ENCODE data around the gene MAN1C1. TPM values are rescaled to one million over a fixed set of nuclear protein-coding genes. Genes with fewer than 3 reads are reported as not detected.

MAN1C1 gene
- total RNA-seq, 1 donor from 2014 or later = 64.7 TPM

DNA sequence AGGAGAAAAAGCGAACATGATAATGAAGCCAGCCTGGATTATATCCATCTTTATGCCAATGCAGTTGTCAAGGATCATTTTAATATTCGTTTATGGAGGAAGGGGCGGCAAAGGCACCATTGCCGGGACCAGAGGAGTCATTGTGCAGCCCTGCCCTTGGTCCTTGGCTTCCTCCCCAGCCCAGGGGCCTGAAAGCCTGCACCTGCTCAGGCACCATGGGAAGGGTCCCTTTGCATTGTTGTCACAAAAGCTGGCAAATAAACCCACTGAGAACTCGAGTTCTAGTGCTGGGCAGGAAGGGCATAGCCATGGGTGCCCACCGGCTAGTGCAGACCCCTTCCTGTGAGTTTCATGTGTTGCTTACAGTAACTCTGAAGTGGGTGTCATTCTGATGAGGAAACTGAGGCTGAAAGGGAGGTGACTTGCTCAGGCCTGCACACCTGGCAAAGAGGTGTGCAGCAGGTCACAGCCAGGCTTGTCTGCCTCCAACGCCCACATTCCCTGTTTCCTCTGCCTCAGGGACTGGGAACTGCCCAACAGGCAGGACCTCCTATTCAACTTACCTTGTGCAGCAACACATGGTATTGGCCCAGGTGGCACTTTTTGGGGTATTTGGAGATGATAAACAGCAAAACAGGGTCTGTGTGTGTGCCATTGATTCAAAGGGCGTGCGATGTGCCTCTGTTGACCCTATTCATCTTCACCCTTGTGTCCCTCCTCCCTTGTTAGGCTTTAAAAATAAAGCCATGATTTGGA lies 84.6 kb downstream of the MAN1C1 start:
- Mint-ChIP-seq H3K4me1 (ENCODE audit: unreplicated experiment) (peaks cover 63% of the 10 kb centered on the region), H3K9me3 (ENCODE audit: unreplicated experiment) (no peaks in the 10 kb centered on the region), H3K36me3 (ENCODE audit: unreplicated experiment) (peaks cover 9% of the 10 kb centered on the region), H3K4me3 (ENCODE audit: unreplicated experiment) (no peak overlapping the region), H3K27ac (ENCODE audit: unreplicated experiment) (no peak overlapping the region), H3K27me3 (ENCODE audit: unreplicated experiment) (no peaks in the 10 kb centered on the region)
- TF ChIP-seq CTCF (IDR thresholded peaks at IDR 0.05) = no peak
- DNase-seq (ENCODE audit: extremely low spot score, unreplicated experiment) = no peak

DNA sequence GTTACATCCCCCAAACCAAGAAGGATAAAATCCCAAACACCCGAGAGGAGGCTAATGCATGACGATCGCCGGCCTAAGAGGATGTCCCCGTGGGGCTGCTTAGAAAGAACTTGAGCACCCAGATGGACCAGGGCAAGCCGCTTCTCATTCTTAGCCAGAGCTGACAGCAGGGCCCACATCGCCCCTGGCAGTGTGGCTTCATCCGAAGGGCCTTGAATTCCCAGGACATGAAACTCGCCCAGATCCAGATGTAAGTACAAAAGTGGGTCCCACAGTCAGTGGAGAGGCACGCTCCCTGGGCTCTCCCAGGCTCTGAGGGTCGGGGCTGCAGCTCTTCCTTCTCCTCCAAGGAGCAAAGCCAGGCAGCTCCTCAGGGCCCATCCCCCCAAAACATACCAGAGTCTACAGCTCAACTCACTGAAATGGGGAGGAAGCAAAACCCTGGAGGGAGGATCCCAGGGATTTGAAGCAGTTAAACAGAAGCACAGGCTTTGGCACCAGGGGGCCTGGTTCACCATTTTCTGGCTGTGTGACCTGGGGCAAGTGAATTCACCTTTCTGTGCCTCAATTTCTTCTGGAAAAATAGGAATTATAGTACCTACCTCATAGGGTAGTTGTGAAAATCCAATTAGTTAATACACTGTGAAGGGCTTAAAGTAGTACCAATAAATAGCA lies 85.6 kb downstream of the MAN1C1 start:
- DNase-seq (ENCODE audit: extremely low spot score, unreplicated experiment) = no peak
- Mint-ChIP-seq H3K27ac (ENCODE audit: unreplicated experiment) (no peak overlapping the region), H3K4me1 (ENCODE audit: unreplicated experiment) (peaks cover 63% of the 10 kb centered on the region), H3K9me3 (ENCODE audit: unreplicated experiment) (no peaks in the 10 kb centered on the region), H3K27me3 (ENCODE audit: unreplicated experiment) (no peaks in the 10 kb centered on the region), H3K36me3 (ENCODE audit: unreplicated experiment) (peaks cover 9% of the 10 kb centered on the region), H3K4me3 (ENCODE audit: unreplicated experiment) (no peak overlapping the region)
- TF ChIP-seq CTCF (IDR thresholded peaks at IDR 0.05) = no peak

DNA sequence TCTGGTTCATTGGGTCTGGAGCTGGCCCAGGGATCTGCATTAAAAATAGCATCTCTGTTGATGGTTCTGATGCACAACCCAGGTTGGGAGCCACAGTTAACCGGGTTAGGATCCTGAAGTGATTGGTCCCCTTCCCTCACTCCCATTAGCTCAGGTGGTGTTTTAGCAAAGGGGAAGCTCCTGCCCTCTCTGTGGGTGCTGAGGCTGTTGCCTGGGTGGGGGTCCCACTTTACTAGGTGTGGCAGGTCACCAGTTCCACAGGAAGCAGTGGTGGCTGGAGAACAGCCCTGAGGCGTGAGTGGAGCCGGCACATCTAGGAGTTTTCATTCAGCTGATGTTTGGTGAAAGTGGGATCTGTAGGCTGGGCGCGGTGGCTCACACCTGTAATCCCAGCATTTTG lies 86.5 kb downstream of the MAN1C1 start:
- H3K9me3 Mint-ChIP-seq (ENCODE audit: unreplicated experiment) = no peaks in the 10 kb centered on the region
- no peak for DNase-seq (ENCODE audit: extremely low spot score, unreplicated experiment)
- peaks cover 63% of the 10 kb centered on the region for H3K4me1 Mint-ChIP-seq (ENCODE audit: unreplicated experiment)
- no peak for TF ChIP-seq CTCF (IDR thresholded peaks at IDR 0.05)
- no peak overlapping the region for H3K4me3 Mint-ChIP-seq (ENCODE audit: unreplicated experiment)
- no peaks in the 10 kb centered on the region for H3K27me3 Mint-ChIP-seq (ENCODE audit: unreplicated experiment)
- peaks cover 7% of the 10 kb centered on the region for H3K36me3 Mint-ChIP-seq (ENCODE audit: unreplicated experiment)
- no peak overlapping the region for H3K27ac Mint-ChIP-seq (ENCODE audit: unreplicated experiment)

DNA sequence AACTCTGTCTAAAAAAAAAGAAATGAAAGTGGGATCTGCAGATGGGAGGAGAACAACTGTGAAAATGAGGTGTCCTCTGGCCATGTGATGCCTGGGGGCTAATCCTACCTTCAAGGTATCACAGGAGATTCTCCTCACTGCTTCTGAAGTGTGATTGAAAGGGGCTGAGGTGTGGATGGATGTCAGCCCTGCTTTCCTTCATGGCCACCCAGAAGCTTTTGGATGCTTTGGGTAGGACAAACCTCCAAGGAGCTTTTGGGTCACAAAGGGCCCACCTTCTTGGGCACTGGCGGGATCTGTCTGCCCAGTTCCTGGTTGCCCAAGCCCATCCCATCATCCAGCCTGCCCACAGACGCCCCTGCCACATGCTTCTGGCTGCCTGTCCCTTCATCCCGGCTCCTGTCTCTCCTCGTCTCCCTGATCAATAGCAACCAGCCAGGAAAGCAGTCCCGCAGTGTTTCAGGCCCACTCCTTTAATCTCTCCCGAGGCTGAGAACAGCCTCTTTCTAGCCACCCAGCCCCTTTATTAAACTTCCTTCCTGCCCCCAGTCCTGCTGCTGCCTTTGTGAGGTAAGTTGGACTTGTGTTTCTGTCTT lies 87.2 kb downstream of the MAN1C1 start:
- peaks cover 67% of the 10 kb centered on the region for H3K4me1 Mint-ChIP-seq (ENCODE audit: unreplicated experiment)
- TF ChIP-seq CTCF (IDR thresholded peaks at IDR 0.05) = no peak
- H3K9me3 Mint-ChIP-seq (ENCODE audit: unreplicated experiment) = no peaks in the 10 kb centered on the region
- no peak for DNase-seq (ENCODE audit: extremely low spot score, unreplicated experiment)
- H3K4me3 Mint-ChIP-seq (ENCODE audit: unreplicated experiment) = no peak overlapping the region
- no peak overlapping the region for H3K27ac Mint-ChIP-seq (ENCODE audit: unreplicated experiment)
- H3K36me3 Mint-ChIP-seq (ENCODE audit: unreplicated experiment) = peaks cover 7% of the 10 kb centered on the region
- H3K27me3 Mint-ChIP-seq (ENCODE audit: unreplicated experiment) = no peaks in the 10 kb centered on the region

DNA sequence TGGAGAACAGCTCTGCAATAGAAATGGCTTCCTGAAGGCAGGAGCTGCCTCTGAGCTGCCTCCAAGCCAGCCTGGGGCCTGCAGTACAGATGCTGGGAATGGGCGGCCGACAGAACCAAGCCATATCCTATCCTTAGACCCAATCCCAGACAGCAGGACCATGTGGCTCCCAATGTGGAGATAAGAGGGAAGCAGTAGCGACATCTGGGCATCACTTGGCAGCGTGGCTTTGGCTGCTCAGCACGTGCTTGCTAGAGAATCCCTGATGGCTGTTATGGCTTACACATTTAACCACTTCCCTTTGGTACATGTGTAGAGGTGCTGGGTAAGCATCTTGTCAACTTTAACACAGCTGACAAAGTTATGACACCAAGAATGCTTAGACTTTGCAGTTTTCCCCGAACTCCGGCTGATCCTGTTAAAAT lies 87.7 kb downstream of the MAN1C1 start:
- Mint-ChIP-seq H3K27ac (ENCODE audit: unreplicated experiment) (no peak overlapping the region), H3K27me3 (ENCODE audit: unreplicated experiment) (no peaks in the 10 kb centered on the region), H3K36me3 (ENCODE audit: unreplicated experiment) (peaks cover 7% of the 10 kb centered on the region), H3K4me3 (ENCODE audit: unreplicated experiment) (no peak overlapping the region), H3K9me3 (ENCODE audit: unreplicated experiment) (no peaks in the 10 kb centered on the region), H3K4me1 (ENCODE audit: unreplicated experiment) (peaks cover 69% of the 10 kb centered on the region)
- no peak for TF ChIP-seq CTCF (IDR thresholded peaks at IDR 0.05)
- DNase-seq (ENCODE audit: extremely low spot score, unreplicated experiment) = no peak

All from osteocyte (in vitro differentiated cells).